Nephron progenitor cell (in vitro differentiated cells): Measurements from ENCODE around the gene CDH4.

Source experiments
- DNase-seq: peaks from one replicate; pipeline ENCODE4 v3.0.0; 2021
- H3K27ac Mint-ChIP-seq: 2 replicates; pipeline ENCODE4 v1.8.0; 2021; ENCODE audit warnings: mild to moderate bottlenecking, moderate library complexity, mixed read lengths
- H3K27me3 Mint-ChIP-seq: 2 replicates; pipeline ENCODE4 v1.8.0; 2021; ENCODE audit warnings: mild to moderate bottlenecking, low read depth, mixed read lengths; ENCODE audit not compliant: poor library complexity
- H3K36me3 Mint-ChIP-seq: 2 replicates; pipeline ENCODE4 v1.8.0; 2021; ENCODE audit warnings: low read depth, mixed read lengths
- H3K4me1 Mint-ChIP-seq: 2 replicates; pipeline ENCODE4 v1.8.0; 2021; ENCODE audit warnings: mixed read lengths
- H3K4me3 Mint-ChIP-seq: 2 replicates; pipeline ENCODE4 v1.8.0; 2021; ENCODE audit warnings: mild to moderate bottlenecking, moderate library complexity, mixed read lengths
- H3K9me3 Mint-ChIP-seq: 2 replicates; pipeline ENCODE4 v1.8.0; 2021; ENCODE audit warnings: mild to moderate bottlenecking, moderate library complexity, mixed read lengths
- TF ChIP-seq, protein P1 (sequence below): fragments of 200-600 bp; sonication (generic); IDR thresholded peaks from 2 replicates; pipeline ENCODE4 v1.5.0; 2021; ENCODE audit warnings: antibody characterized with exemption

The CDH4 gene

GRCh38 chr20:61646986-61647385 is 394.9 kb downstream of the CDH4 start:
- Mint-ChIP-seq H3K4me3 (no peak overlapping the region), H3K27ac (no peak overlapping the region), H3K9me3 (peaks cover 9% of the 10 kb centered on the region), H3K27me3 (peaks cover 22% of the 10 kb centered on the region), H3K4me1 (peaks cover 39% of the 10 kb centered on the region), H3K36me3 (no peaks in the 10 kb centered on the region)
- DNase-seq, result no peak
- TF ChIP-seq, protein P1, sequence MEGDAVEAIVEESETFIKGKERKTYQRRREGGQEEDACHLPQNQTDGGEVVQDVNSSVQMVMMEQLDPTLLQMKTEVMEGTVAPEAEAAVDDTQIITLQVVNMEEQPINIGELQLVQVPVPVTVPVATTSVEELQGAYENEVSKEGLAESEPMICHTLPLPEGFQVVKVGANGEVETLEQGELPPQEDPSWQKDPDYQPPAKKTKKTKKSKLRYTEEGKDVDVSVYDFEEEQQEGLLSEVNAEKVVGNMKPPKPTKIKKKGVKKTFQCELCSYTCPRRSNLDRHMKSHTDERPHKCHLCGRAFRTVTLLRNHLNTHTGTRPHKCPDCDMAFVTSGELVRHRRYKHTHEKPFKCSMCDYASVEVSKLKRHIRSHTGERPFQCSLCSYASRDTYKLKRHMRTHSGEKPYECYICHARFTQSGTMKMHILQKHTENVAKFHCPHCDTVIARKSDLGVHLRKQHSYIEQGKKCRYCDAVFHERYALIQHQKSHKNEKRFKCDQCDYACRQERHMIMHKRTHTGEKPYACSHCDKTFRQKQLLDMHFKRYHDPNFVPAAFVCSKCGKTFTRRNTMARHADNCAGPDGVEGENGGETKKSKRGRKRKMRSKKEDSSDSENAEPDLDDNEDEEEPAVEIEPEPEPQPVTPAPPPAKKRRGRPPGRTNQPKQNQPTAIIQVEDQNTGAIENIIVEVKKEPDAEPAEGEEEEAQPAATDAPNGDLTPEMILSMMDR, result no peak

DNA sequence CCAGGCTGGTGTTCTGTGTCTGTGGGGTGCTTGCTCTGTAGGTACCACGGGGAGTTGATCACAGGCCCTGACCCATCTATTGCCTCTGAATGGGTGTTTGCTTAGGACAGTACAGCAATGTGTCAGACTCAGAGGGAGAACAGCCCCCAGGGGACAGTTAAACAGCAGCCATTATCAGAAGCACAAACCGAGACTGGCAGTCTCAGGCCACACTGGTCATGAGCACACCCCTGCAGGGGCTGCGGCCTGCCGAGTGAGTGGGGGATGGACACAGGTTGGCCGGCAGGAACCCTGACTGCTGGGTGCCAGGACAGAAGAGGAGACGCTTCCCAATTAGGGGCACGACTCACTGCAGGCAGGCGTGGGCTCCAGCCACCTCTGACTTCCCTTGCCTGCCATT is 395.6 kb downstream of the CDH4 start:
- no peak for DNase-seq
- Mint-ChIP-seq H3K4me1 (peaks cover 39% of the 10 kb centered on the region), H3K27me3 (peaks cover 22% of the 10 kb centered on the region), H3K36me3 (no peaks in the 10 kb centered on the region), H3K27ac (no peak overlapping the region), H3K4me3 (no peak overlapping the region), H3K9me3 (peaks cover 4% of the 10 kb centered on the region)
- TF ChIP-seq, protein P1, result no peak

DNA sequence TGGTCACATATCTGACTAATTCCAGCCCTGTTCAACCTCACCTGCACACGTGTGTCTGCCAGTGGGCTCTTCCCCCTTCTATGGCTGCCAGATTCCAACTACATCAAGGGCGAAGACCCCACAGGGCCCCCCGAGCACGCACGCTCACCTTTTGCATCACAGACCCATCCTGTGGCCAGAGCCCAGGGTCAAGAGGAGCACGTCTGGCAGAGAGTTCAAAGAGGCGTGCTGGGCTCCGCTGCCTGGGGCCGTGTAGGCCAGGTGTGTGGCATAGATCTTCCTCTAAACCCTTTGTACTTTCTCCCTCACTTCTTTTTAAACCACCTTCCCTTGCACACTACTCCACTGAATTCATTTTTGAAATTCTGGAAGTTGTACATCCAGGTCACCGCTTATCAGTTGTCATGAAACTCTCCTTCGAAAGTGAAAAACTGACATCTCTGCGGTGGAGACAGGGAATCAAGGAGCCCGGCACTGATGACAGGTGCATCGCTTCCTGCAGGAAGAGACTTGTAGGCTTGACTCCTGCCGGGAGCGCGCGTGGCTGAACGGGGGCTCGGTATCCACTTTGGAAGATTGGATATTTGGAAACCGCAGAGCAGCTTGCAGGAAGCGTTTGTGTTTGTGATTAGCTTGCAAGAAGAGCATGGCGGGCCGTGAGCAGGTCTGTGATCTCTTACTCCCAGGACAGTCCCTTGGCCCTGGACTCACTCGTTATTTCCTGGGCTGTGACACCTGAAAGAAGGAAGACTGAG is 397.2 kb downstream of the CDH4 start:
- H3K4me3 Mint-ChIP-seq, result no peak overlapping the region
- peak overlapping the region; percentile 11 for H3K27ac Mint-ChIP-seq
- H3K27me3 Mint-ChIP-seq, result peaks cover 16% of the 10 kb centered on the region
- no peaks in the 10 kb centered on the region for H3K36me3 Mint-ChIP-seq
- peaks cover 30% of the 10 kb centered on the region for H3K4me1 Mint-ChIP-seq
- peaks cover 6% of the 10 kb centered on the region for H3K9me3 Mint-ChIP-seq
- TF ChIP-seq, protein P1, result no peak
- no peak for DNase-seq

GRCh38 chr20:61649860-61650162 is 397.8 kb downstream of the CDH4 start:
- Mint-ChIP-seq H3K36me3 (no peaks in the 10 kb centered on the region), H3K9me3 (peaks cover 9% of the 10 kb centered on the region), H3K4me1 (peaks cover 25% of the 10 kb centered on the region), H3K27me3 (peaks cover 16% of the 10 kb centered on the region), H3K27ac (no peak overlapping the region), H3K4me3 (no peak overlapping the region)
- TF ChIP-seq, protein P1, result no peak
- DNase-seq, result no peak

GRCh38 chr20:61650912-61651733 is 399.1 kb downstream of the CDH4 start:
- Mint-ChIP-seq H3K4me1 (peaks cover 21% of the 10 kb centered on the region), H3K27me3 (peaks cover 24% of the 10 kb centered on the region), H3K9me3 (peaks cover 9% of the 10 kb centered on the region), H3K36me3 (no peaks in the 10 kb centered on the region), H3K27ac (no peak overlapping the region), H3K4me3 (no peak overlapping the region)
- TF ChIP-seq, protein P1, result no peak
- no peak for DNase-seq
